Cardiac fibroblast (primary cell): ENCODE measurements around the gene MLXIPL.

Experiments used
- DNase-seq, 2 donors: peaks; one replicate each; pipeline versions ENCODE4 v3.0.0 to v3.0.0-alpha.2; 2010; ENCODE audit warnings: low read depth in 2 of 2
- H3K4me3 ChIP-seq, 2 donors: replicated peaks in 1 of 2; 1 replicate in 1 of 2; 2 replicates in 1 of 2; pipeline ENCODE4 v1.5.1; 2011; ENCODE audit warnings: low read depth in 2 of 2, low read length in 2 of 2, mild to moderate bottlenecking in 2 of 2, moderate library complexity in 1 of 2
- CTCF ChIP-seq: IDR thresholded peaks from one replicate; pipeline ENCODE4 v1.5.1; 2011; ENCODE audit warnings: low read depth, mild to moderate bottlenecking, low read length, inconsistent platforms

MLXIPL gene

GRCh38 chr7:73644688-73645286, 20.5 kb upstream of the MLXIPL start:
- DNase-seq: no peak
- H3K4me3 ChIP-seq: no peak overlapping the region
- TF ChIP-seq CTCF: no peak

- DNase-seq: no peak
- H3K4me3 ChIP-seq: no peak overlapping the region
- TF ChIP-seq CTCF: no peak
These were observed 18.5 kb upstream of the MLXIPL start for GRCh38 chr7:73642834-73643233.

GRCh38 chr7:73638911-73639310, 14.6 kb upstream of the MLXIPL start:
- no peak overlapping the region for H3K4me3 ChIP-seq
- TF ChIP-seq CTCF: no peak
- DNase-seq: no peak

GRCh38 chr7:73635428-73636200, 11.3 kb upstream of the MLXIPL start:
- TF ChIP-seq CTCF: no peak
- no peak for DNase-seq
- H3K4me3 ChIP-seq: no peak overlapping the region

- TF ChIP-seq CTCF: no peak
- H3K4me3 ChIP-seq: no peak overlapping the region
- no peak for DNase-seq
These were observed 9.5 kb upstream of the MLXIPL start for GRCh38 chr7:73633844-73634243.

- no peak overlapping the region for H3K4me3 ChIP-seq
- TF ChIP-seq CTCF: no peak
- DNase-seq: no peak
These were observed 9.0 kb upstream of the MLXIPL start for GRCh38 chr7:73633323-73633722.

GRCh38 chr7:73631558-73631957, 7.2 kb upstream of the MLXIPL start:
- no peak for TF ChIP-seq CTCF
- no peak overlapping the region for H3K4me3 ChIP-seq
- DNase-seq: no peak
